Measurements from ENCODE around the gene EIF4ENIF1.

DNA sequence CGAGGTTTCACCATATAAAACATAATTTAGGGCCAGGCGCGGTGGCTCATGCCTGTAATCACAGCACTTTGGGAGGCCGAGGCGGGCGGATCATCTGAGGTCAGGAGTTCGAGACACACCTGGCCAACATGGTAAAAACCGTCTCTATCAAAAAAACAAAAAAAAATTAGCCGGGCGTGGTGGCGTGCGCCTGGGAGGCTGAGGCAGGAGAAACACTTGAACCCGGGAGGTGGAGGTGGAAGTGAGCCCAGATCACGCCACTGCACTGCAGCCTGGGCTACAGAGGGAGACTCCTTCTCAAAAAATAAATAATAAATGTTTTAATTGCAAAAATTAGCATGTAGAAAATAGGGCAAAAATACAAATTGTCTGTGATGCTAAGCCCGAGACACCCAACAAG is 5.7 kb upstream of the EIF4ENIF1 start:
- TF ChIP-seq, protein P1, sequence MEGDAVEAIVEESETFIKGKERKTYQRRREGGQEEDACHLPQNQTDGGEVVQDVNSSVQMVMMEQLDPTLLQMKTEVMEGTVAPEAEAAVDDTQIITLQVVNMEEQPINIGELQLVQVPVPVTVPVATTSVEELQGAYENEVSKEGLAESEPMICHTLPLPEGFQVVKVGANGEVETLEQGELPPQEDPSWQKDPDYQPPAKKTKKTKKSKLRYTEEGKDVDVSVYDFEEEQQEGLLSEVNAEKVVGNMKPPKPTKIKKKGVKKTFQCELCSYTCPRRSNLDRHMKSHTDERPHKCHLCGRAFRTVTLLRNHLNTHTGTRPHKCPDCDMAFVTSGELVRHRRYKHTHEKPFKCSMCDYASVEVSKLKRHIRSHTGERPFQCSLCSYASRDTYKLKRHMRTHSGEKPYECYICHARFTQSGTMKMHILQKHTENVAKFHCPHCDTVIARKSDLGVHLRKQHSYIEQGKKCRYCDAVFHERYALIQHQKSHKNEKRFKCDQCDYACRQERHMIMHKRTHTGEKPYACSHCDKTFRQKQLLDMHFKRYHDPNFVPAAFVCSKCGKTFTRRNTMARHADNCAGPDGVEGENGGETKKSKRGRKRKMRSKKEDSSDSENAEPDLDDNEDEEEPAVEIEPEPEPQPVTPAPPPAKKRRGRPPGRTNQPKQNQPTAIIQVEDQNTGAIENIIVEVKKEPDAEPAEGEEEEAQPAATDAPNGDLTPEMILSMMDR (IDR thresholded peaks at IDR 0.05) = no peak
- no peak for TF ChIP-seq POLR2A (IDR thresholded peaks at IDR 0.05; ENCODE audit: low read depth)
